Mesenchymal stem cell (in vitro differentiated cells and primary cell): ENCODE data around the gene MRPS12.

Experiments used
- DNase-seq: peaks from one replicate; pipeline ENCODE4 v3.0.0-alpha.2; 2013
- H2AFZ ChIP-seq: one replicate; pipeline ENCODE4 v1.6.1; 2013; ENCODE audit warnings: low read depth, mild to moderate bottlenecking, control low read depth, inconsistent platforms, low read length, moderate library complexity
- H2AK5ac ChIP-seq: 2 replicates; pipeline ENCODE4 v1.6.1; 2013; ENCODE audit warnings: low read length, moderate library complexity, mild to moderate bottlenecking, inconsistent platforms; ENCODE audit not compliant: severe bottlenecking
- H2BK120ac ChIP-seq: one replicate; pipeline ENCODE4 v1.6.1; 2013; ENCODE audit warnings: low read depth, mild to moderate bottlenecking, inconsistent platforms, low read length, moderate library complexity
- H2BK12ac ChIP-seq, 2 experiments: one replicate each; pipeline ENCODE4 v1.6.1; 2013; ENCODE audit warnings: inconsistent platforms in 2 of 2, low read length in 2 of 2, mild to moderate bottlenecking in 2 of 2, moderate library complexity in 2 of 2, control low read depth in 1 of 2
- H2BK15ac ChIP-seq: one replicate; pipeline ENCODE4 v1.6.1; 2013; ENCODE audit warnings: mild to moderate bottlenecking, low read depth, inconsistent platforms; ENCODE audit not compliant: poor library complexity, severe bottlenecking
- H2BK5ac ChIP-seq: 2 replicates; pipeline ENCODE4 v1.6.1; 2013; ENCODE audit warnings: low read depth, mild to moderate bottlenecking, low read length, control low read depth, inconsistent platforms; ENCODE audit not compliant: poor library complexity, severe bottlenecking
- H3K14ac ChIP-seq, 2 experiments: one replicate each; pipeline ENCODE4 v1.6.1; 2013; ENCODE audit warnings: inconsistent platforms in 2 of 2, low read length in 2 of 2, control low read depth in 1 of 2, mild to moderate bottlenecking in 1 of 2, moderate library complexity in 1 of 2
- H3K18ac ChIP-seq, 2 experiments: one replicate each; pipeline ENCODE4 v1.6.1; 2013; ENCODE audit warnings: inconsistent platforms in 2 of 2, low read length in 2 of 2, control low read depth in 1 of 2, low read depth in 1 of 2, mild to moderate bottlenecking in 1 of 2
- H3K23ac ChIP-seq, 2 experiments: one replicate each; pipeline ENCODE4 v1.6.1; 2013; ENCODE audit warnings: inconsistent platforms in 2 of 2, low read length in 2 of 2, mild to moderate bottlenecking in 2 of 2, moderate library complexity in 2 of 2, control low read depth in 1 of 2
- H3K27ac ChIP-seq: 2 replicates; pipeline ENCODE4 v1.5.1; 2013; ENCODE audit warnings: mild to moderate bottlenecking, moderate library complexity, low read length, control low read depth, inconsistent platforms; ENCODE audit not compliant: poor library complexity, severe bottlenecking
- H3K27me3 ChIP-seq, 2 experiments: 2 replicates each; pipeline versions ENCODE4 v1.6.1 to v1.7.0; 2013; ENCODE audit warnings: low read length in 2 of 2, mild to moderate bottlenecking in 2 of 2, moderate library complexity in 2 of 2, control low read depth in 1 of 2, inconsistent platforms in 1 of 2; ENCODE audit not compliant: control insufficient read depth in 1 of 2, insufficient read depth in 1 of 2
- H3K36me3 ChIP-seq, 2 experiments: 2 replicates each; pipeline versions ENCODE4 v1.6.1 to v1.7.0; 2013; ENCODE audit warnings: low read length in 2 of 2, control low read depth in 1 of 2, inconsistent platforms in 1 of 2, low read depth in 1 of 2, mild to moderate bottlenecking in 1 of 2; ENCODE audit not compliant: insufficient read depth in 2 of 2, control insufficient read depth in 1 of 2
- H3K4ac ChIP-seq, 2 experiments: one replicate each; pipeline ENCODE4 v1.6.1; 2013; ENCODE audit warnings: inconsistent platforms in 2 of 2, low read length in 2 of 2, mild to moderate bottlenecking in 2 of 2, moderate library complexity in 2 of 2, control low read depth in 1 of 2, low read depth in 1 of 2
- H3K4me1 ChIP-seq: 2 replicates; pipeline ENCODE4 v1.6.1; 2013; ENCODE audit warnings: low read depth, low read length, control low read depth; ENCODE audit not compliant: control insufficient read depth, insufficient read depth
- H3K4me2 ChIP-seq: 2 replicates; pipeline ENCODE4 v1.6.1; 2013; ENCODE audit warnings: low read length, mild to moderate bottlenecking, inconsistent platforms; ENCODE audit not compliant: poor library complexity, severe bottlenecking
- H3K4me3 ChIP-seq, 2 experiments: 2 replicates each; pipeline versions ENCODE4 v1.5.1 to v1.7.0; 2013; ENCODE audit warnings: low read length in 2 of 2, mild to moderate bottlenecking in 2 of 2, control low read depth in 1 of 2, low read depth in 1 of 2; ENCODE audit not compliant: insufficient read depth in 1 of 2
- H3K79me1 ChIP-seq: replicated peaks from 2 replicates; pipeline ENCODE4 v1.6.1; 2013; ENCODE audit warnings: mild to moderate bottlenecking, control low read depth, low read length, inconsistent platforms; ENCODE audit not compliant: poor library complexity, severe bottlenecking
- H3K9ac ChIP-seq: 2 replicates; pipeline ENCODE4 v1.7.0; 2013; ENCODE audit warnings: mild to moderate bottlenecking, low read length, moderate library complexity
- H3K9me3 ChIP-seq: 2 replicates; pipeline ENCODE4 v1.7.0; 2013; ENCODE audit warnings: mild to moderate bottlenecking, low read length; ENCODE audit not compliant: control insufficient read depth
- H4K8ac ChIP-seq: one replicate; pipeline ENCODE4 v1.6.1; 2013; ENCODE audit warnings: inconsistent platforms, mild to moderate bottlenecking, low read length, moderate library complexity
- H4K91ac ChIP-seq: one replicate; pipeline ENCODE4 v1.6.1; 2013; ENCODE audit warnings: mild to moderate bottlenecking, low read length, inconsistent platforms
- WGBS: methylation state at CpG from one replicate; pipeline ENCODE4 v1.1.7; 2013; ENCODE audit warnings: mixed read lengths; 5-methylcytosine and 5-hydroxymethylcytosine counted together

MRPS12 gene

GRCh38 chr19:38900202-38900629, 30.5 kb upstream of the MRPS12 start:
- Histone ChIP-seq H3K23ac (no peak overlapping the region), H2BK5ac (no peak overlapping the region), H2BK120ac (peak overlapping the region; percentile 84), H4K8ac (peak overlapping the region; percentile 89), H2BK15ac (no peak overlapping the region), H3K4me1 (peaks cover 13% of the 10 kb centered on the region), H3K36me3 (peaks cover 12 to 17% of the 10 kb centered on the region in 2 experiments), H3K4ac (no peak overlapping the region), H2AK5ac (no peak overlapping the region), H3K14ac (no peak overlapping the region), H3K4me2 (peak overlapping the region; percentile 78), H3K9ac (peak overlapping the region; percentile 93), H4K91ac (peak overlapping the region; percentile 87), H3K9me3 (no peaks in the 10 kb centered on the region), H3K18ac (peak overlapping the region; percentile 67 to 76), H3K27ac (peak overlapping the region; percentile 37), H3K79me1 (peaks cover 44% of the 10 kb centered on the region), H3K4me3 (peak overlapping the region; percentile 92 to 96), H2BK12ac (no peak overlapping the region), H3K27me3 (no peaks in the 10 kb centered on the region), H2AFZ (peak overlapping the region; percentile 91)
- DNase-seq, result no peak
- WGBS, result 5% methylated on average over 8 of the region's 8 CpGs

DNA sequence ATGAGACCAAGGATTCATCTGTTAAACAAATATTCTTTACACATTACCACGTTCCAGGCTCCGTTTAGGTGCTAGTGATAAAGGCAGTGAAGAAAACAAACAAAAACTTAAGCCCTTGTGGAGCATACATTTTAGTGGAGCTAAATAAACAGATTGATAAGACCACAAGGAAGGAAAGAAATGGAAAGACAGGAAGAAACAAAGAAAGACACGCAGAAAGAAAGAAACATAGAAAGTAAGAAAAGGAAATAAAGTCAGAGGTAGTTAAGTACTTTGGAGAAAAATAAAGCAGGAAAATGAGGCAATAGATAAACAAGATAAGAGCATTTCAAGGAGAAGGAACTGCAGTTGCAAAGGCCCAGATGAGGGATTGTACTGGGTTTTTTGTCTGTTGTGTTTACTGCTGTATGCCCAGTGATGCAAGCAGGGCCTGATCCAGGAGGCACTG, 30.0 kb upstream of the MRPS12 start:
- peaks cover 17 to 22% of the 10 kb centered on the region in 2 experiments for H3K36me3 ChIP-seq
- H3K9me3 ChIP-seq, result no peaks in the 10 kb centered on the region
- no peak overlapping the region for H2AK5ac ChIP-seq
- H3K79me1 ChIP-seq, result peaks cover 45% of the 10 kb centered on the region
- H4K8ac ChIP-seq, result no peak overlapping the region
- H3K18ac ChIP-seq, result no peak overlapping the region
- H3K4me3 ChIP-seq, result peak overlapping the region in 1 of 2 experiments; percentile 96
- H3K4ac ChIP-seq, result no peak overlapping the region
- 11% methylated on average over 3 of the region's 3 CpGs for WGBS
- no peak overlapping the region for H3K23ac ChIP-seq
- H3K9ac ChIP-seq, result peak overlapping the region; percentile 93
- no peak overlapping the region for H2BK120ac ChIP-seq
- H2AFZ ChIP-seq, result no peak overlapping the region
- H3K27me3 ChIP-seq, result no peaks in the 10 kb centered on the region
- H3K14ac ChIP-seq, result no peak overlapping the region
- no peak overlapping the region for H4K91ac ChIP-seq
- no peak overlapping the region for H2BK15ac ChIP-seq
- H2BK5ac ChIP-seq, result no peak overlapping the region
- DNase-seq, result peak; percentile 63
- no peak overlapping the region for H3K27ac ChIP-seq
- H2BK12ac ChIP-seq, result no peak overlapping the region
- peaks cover 13% of the 10 kb centered on the region for H3K4me1 ChIP-seq
- peak overlapping the region; percentile 45 for H3K4me2 ChIP-seq

GRCh38 chr19:38901683-38902082, 29.1 kb upstream of the MRPS12 start:
- no peak overlapping the region for H2BK15ac ChIP-seq

GRCh38 chr19:38904581-38905539, 25.9 kb upstream of the MRPS12 start:
- no peak overlapping the region for H3K9ac ChIP-seq
- H4K8ac ChIP-seq, result peak overlapping the region; percentile 22
- H3K27ac ChIP-seq, result no peak overlapping the region
- H2AK5ac ChIP-seq, result no peak overlapping the region
- H2BK5ac ChIP-seq, result no peak overlapping the region
- no peaks in the 10 kb centered on the region for H3K27me3 ChIP-seq
- H2BK12ac ChIP-seq, result no peak overlapping the region
- H3K4me1 ChIP-seq, result no peaks in the 10 kb centered on the region
- no peaks in the 10 kb centered on the region for H3K9me3 ChIP-seq
- peak; percentile 22 for DNase-seq
- no peak overlapping the region for H3K4me2 ChIP-seq
- no peak overlapping the region for H2AFZ ChIP-seq
- H4K91ac ChIP-seq, result no peak overlapping the region
- no peak overlapping the region for H3K4ac ChIP-seq
- peaks cover 24% of the 10 kb centered on the region for H3K79me1 ChIP-seq
- no peak overlapping the region for H3K18ac ChIP-seq
- no peak overlapping the region for H3K23ac ChIP-seq
- H3K4me3 ChIP-seq, result no peak overlapping the region
- peaks cover 36 to 45% of the 10 kb centered on the region in 2 experiments for H3K36me3 ChIP-seq
- no peak overlapping the region for H2BK120ac ChIP-seq
- no peak overlapping the region for H3K14ac ChIP-seq
- H2BK15ac ChIP-seq, result no peak overlapping the region
- 94% methylated on average over 34 of the region's 35 CpGs for WGBS

More at GRCh38 chr19:38901683-38902082, 29.1 kb upstream of the MRPS12 start:
- Histone ChIP-seq H3K23ac (no peak overlapping the region), H4K8ac (no peak overlapping the region), H3K4me3 (no peak overlapping the region), H3K27ac (no peak overlapping the region), H2AK5ac (no peak overlapping the region), H3K36me3 (peaks cover 20 to 23% of the 10 kb centered on the region in 2 experiments), H3K4me2 (no peak overlapping the region), H2AFZ (no peak overlapping the region), H3K4ac (no peak overlapping the region), H3K27me3 (no peaks in the 10 kb centered on the region), H2BK12ac (no peak overlapping the region), H4K91ac (no peak overlapping the region), H2BK120ac (no peak overlapping the region), H3K9ac (no peak overlapping the region), H3K14ac (no peak overlapping the region), H3K18ac (no peak overlapping the region), H3K79me1 (peaks cover 42% of the 10 kb centered on the region), H2BK5ac (no peak overlapping the region), H3K9me3 (no peaks in the 10 kb centered on the region), H3K4me1 (peaks cover 13% of the 10 kb centered on the region)
- WGBS, result 95% methylated on average over 1 of the region's 1 CpG
- no peak for DNase-seq
